ENCODE measurements around the gene JPH2.
"Not testable (repeated sequence)": the region's sequence is repeated elsewhere in the genome, so short reads cannot be mapped to it uniquely, and the experiment has no call there.

JPH2 gene

GRCh38 chr20:44187054-44187771 is at the start of gene JPH2:
Gene JPH2 (minus strand): TSS chr20:44187188. CDS start chr20:44186705, 483 bp downstream.
- DNase-seq (ENCODE audit: low spot score): peak; percentile 25

GRCh38 chr20:44235702-44236101 is 48.7 kb upstream of the JPH2 start:
- no peak for DNase-seq (ENCODE audit: low spot score)

DNA sequence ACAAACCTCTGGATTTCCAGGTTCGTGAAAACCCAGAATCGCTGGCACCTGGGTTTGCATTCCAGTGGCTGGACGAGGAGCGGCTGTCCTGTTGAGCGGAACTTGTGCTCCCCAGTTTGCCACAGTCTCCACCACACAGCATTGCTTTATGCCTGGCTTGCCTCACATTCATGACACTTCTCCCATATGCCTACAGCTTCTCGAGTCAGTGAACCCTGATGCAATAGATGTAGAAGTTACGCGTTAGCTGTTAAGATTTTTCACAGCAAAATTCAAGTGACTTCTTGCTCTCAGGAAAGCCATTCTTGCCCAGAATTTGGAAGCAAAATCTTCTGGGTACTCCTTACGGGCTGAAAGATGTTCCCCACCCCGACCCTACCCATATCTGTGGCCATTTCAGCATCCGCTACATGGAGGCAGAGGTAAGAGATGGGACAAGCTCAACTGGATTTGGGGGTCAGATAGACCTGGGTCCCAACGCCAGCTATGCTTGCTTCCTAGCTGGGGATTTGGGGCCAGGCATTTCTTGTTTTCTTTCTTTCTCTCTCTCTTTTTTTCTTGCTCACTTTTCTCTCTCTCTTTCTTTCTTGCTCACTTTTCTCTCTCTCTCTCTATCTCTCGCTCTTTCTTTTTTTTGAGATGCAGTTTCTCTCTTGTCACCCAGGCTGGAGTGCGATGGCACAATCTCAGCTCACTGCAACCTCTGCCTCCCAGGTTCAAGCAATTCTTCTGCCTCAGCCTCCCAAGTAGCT is 47.8 kb upstream of the JPH2 start:
- DNase-seq (ENCODE audit: low spot score): no peak

- no peak for DNase-seq (ENCODE audit: low spot score)
Observed at GRCh38 chr20:44233436-44234016, 46.5 kb upstream of the JPH2 start.

DNA sequence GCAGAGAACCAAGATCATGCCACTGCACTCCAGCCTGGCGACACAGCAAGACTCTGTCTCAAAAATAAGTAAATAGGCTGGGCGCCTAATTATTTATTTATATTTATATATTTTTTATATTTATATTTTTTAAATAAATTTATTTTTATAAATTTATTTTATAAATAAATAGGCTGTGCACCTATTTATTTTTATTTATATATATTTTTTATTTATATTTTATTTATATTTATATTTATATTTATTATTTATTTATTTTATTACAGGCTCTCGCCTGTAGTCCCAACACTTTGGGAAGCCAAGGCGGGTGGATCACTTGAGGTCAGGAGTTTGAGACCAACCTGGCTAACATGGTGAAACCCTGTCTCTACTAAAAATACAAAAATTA is 45.5 kb upstream of the JPH2 start:
- not testable (repeated sequence) for DNase-seq (ENCODE audit: low spot score)

GRCh38 chr20:44231713-44232468 is 44.9 kb upstream of the JPH2 start:
- DNase-seq (ENCODE audit: low spot score): no peak

DNA sequence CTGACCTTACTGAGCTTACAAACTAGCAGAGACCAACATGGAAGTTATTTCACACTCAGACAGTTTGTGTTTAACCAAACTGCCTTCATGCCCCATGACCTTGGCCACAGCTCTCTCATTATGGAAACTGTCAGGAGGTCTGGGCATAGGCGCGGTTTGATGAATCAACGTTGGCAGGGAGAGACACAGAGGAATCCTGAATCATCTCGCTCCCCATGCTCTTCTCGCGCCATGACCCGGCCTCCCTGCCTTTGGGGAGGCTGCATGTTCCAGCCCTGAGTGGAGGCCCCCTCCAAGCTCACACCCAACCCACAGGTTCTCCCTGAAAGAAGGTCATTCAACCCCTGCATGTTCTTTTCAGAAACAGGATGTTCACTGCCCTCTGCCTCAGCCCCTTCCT is 44.2 kb upstream of the JPH2 start:
- DNase-seq (ENCODE audit: low spot score): no peak

DNA sequence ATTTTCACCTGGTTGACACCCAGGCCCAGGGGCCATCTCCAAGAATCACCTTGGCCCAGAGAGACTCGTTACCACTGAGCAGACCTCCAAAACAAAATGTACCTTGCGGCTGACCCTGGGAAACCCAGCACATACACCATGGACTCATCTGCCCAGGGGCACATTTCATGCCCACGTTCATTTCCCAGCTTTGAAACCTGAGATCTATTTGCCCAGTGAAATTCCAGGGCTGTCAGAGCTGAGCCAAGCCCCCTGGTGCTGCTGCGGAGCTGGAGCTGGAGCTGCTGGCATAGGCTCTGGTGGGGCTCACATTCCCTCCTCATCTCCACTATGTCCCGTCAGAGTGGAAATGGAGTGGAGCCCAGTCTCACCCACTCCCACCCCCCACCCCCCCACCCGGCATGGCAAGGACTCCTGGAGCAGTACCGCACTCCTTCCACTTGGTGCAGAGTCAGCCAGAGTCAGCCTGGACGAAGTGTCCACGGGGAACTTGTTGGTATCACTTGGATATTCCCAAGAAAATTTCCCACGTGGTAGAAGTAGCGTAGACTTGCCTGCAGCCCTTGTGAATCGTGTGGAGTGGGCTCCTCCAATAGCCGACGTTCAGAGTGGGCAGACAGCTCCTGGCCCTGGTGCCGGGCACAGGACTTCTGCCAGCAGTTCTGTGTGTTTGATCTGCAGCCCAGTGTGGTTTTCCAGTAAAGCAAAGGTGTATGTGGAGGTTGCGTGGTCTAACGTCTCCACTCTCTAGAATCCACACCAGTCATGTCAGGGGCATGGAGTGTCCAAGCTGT is 41.7 kb upstream of the JPH2 start:
- DNase-seq (ENCODE audit: low spot score): no peak

DNA sequence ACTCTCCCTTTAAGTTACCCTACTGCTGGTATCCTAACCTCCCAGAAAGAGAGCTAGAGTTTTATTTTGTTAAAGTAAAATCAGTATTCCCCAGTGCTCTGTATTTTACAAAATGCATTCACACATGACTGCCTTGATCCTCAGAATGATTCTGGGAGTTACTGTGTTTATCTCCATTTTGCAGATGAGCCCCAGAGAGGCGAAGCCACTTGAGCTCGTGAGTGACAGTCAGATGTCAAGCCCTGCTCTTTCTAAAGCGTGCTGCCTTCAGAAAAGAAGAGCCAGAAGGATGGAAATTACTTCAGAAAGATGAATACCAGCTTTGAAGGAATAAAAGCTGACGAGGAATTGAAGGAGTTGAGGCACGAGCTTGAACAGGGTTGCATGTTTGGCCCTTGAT is 37.6 kb upstream of the JPH2 start:
- DNase-seq (ENCODE audit: low spot score): no peak

DNA sequence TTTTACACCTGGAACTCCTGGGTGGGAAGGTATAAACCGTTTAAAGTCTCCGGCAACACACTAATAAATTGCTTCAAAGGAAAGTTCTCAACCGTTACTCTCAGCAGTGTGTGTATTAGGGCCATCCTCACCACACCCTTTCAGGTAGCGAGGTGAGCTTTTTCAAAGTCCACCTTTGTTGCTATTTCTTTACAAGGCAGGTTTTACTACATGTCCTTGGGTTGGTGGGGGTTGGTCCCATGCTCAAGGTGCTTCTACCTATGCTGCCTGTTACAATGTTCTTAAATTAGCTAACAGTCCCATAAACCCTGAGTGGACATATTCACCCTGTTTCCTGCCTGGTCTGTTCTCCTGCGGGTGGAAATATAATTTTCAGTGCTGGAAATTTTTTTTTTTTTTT is 36.7 kb upstream of the JPH2 start:
- no peak for DNase-seq (ENCODE audit: low spot score)

GRCh38 chr20:44222633-44223368 is 35.8 kb upstream of the JPH2 start:
- no peak for DNase-seq (ENCODE audit: low spot score)

DNA sequence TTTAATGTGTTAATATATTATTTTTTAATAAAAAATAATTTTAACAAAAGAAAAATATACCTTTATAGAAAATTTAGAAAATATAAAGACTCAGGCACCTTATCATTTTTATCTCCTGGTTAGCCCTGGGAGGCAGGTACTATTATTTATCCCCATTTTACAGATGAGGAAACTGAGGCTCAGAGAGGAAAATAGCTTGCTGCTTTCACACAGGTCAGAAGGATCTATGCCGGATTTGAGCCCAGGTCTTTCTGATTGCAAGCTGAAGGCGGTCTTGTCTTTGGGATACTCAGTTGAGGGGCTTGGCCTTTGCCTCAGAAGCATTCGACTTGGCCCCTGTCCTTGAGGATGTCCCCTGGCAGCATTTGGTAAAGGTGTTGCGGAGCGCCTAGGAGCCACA is 35.0 kb upstream of the JPH2 start:
- no peak for DNase-seq (ENCODE audit: low spot score)

- DNase-seq (ENCODE audit: low spot score): no peak
Observed at GRCh38 chr20:44221368-44221954, 34.5 kb upstream of the JPH2 start.

DNA sequence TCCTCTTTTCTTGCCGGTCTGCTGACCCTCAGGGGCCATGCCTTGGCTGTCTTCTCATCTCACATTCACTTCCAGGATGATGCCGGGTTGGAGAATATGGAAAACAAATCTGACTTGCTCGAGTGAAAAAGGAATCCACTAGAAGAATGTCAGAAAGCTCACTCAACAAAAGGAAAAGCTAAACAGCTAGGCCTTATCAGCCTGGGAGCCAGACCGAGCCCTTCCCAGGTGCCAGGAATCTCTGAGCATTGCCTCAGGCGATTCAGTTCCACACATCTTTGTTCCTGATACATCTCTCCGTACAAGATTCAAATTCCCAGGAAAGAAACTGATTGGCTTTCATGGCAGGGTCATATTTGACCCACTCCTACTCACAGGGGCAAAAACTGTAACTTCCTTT is 32.8 kb upstream of the JPH2 start:
- no peak for DNase-seq (ENCODE audit: low spot score)

- DNase-seq (ENCODE audit: low spot score): no peak
Observed at GRCh38 chr20:44219170-44219730, 32.3 kb upstream of the JPH2 start.

- DNase-seq (ENCODE audit: low spot score): no peak
Observed at GRCh38 chr20:44218446-44218845, 31.5 kb upstream of the JPH2 start.

GRCh38 chr20:44217342-44218092 is 30.5 kb upstream of the JPH2 start:
- peak; percentile 68 for DNase-seq (ENCODE audit: low spot score)

DNA sequence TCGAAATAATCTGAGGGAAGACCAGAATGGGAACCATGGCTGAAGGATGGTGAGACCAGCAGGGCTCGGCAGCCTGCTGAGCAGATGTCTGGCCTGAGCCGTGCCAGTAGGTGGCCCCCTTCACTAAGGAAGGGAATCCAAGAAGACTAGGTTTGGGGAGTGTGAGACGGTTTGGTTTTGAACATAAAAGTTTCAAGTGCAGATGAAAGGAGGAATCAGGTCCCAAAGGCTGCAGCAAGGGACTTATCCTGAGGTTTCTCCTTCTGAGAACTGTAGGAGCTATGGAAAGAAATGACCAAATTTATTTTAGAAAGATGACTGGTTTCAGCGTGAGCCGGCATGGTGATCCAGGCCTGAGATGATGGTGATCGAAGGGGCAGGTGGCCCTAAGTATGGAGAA is 28.1 kb upstream of the JPH2 start:
- peak; percentile 82 for DNase-seq (ENCODE audit: low spot score)

GRCh38 chr20:44212792-44213191 is 25.8 kb upstream of the JPH2 start:
- no peak for DNase-seq (ENCODE audit: low spot score)
